NCI-H146 (cell line): ENCODE data around the gene DAPK1.
"Not testable (repeated sequence)": the region's sequence is repeated elsewhere in the genome, so short reads cannot be mapped to it uniquely, and the experiment has no call there.

Source experiments
- DNase-seq: peaks from one replicate; lab custom pipeline; 2025; lab: John Stamatoyannopoulos, UW

DAPK1 gene

DNA sequence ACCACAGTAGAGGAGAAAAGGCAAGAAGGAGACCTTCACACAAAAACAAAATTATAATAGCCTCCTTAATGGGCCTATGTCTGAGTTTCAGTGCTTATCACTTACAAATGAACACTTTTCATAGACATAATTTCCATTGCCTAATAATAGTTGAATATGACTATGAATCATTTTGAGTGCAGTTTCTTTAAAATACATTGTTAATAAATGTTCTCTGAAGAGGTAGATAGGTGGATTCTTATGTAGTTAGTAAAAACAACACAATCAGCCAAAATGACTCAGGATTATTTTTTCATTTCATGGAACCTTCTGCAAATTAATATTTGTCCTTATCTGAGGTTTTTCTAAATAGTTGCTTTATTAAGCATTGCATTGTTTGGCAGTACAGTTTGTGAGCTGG lies 45.6 kb downstream of the DAPK1 start:
- DNase-seq, result no peak

DNA sequence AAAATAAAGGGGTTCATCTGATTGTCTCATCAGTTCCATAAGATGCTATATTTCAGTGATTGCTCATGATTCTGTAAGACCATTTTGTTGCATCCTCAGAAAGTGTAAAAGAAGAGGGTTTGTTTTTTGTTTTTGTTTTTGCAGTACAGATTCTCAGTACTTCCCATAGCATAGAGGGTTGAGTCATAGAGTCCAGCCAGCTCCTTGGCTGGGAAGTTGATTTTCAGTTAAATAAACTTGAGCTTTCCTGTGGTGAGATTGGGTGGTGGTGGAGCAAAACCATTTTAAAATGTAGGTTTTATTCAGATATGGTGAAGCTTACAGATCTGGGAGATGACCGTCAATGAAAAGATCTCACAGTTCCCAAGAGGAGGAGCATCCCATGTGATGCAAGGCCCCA lies 48.2 kb downstream of the DAPK1 start:
- DNase-seq, result no peak

DNA sequence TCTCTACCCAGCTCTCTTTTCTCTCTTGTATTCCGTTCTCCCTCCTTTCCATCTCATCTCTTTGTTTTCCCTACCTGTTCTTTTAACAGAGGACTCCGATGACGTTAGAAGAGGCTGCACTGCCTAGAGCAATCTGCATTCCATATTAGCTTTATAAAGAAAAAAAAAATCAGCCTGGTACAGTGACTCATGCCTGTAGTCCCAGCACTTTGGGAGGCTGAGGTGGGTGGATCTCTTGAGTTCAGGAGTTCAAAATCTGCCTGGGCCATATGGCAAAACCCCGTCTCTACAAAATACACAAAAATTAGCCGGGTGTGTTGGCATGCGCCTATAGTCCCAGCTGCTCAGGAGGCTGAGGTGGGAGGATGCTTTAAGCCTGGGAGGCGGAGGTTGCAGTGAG lies 49.0 kb downstream of the DAPK1 start:
- no peak for DNase-seq

DNA sequence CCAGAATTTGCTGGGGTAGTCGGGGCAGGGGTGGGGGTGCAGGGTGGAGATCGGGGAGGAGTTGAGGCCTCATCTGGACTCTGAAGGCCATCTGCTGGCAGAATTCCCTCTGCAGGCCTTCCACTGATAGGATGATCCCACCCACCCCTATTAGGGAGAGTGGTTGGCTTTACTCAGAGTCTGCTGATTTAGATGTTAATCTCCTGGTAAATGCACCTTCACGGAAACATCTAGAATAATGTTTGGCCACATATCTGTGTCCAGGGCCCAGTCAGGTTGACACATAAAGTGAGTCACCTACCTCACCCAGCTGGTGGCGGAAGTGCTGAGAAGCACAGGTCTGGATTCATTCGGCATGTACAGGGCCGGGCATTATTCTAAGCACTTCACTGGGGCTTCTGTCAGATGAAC lies 50.0 kb downstream of the DAPK1 start:
- DNase-seq, result no peak

DNA sequence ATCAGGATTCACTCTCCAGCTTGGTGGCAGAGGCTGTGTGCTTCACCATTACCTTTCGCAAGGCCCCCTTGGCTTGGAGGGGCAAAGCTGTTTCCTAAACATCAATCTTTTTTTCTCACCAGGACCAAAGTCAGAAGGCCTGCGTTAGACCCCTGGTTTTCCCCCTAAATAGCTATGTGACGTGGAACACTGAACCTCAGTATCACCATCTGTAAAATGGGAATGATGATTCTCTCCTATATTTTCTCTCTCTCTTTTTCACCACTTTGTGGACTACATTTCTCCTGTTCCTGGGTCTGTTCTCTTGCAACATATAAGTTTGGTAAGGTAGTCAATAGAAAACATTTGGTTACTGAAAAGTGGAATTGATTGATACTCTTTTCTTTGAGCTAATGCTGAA lies 50.5 kb downstream of the DAPK1 start:
- no peak for DNase-seq

DNA sequence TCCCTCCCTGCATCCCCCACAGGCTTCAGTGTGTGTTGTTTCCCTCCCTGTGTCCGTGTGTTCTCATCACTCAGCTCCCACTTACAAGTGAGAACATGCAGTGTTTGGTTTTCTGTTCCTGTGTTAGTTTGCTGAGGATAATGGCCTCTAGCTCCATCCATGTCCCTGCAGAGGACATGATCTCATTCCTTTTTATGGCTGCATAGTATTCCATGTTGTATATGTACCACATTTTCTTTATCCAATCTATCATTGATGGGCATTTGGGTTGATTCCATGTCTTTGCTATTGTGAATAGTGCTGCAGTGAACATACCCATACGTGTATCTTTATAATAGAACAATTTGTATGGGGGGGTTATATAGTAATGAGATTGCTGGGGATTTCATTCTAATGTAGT lies 51.4 kb downstream of the DAPK1 start:
- DNase-seq, result not testable (repeated sequence)

DNA sequence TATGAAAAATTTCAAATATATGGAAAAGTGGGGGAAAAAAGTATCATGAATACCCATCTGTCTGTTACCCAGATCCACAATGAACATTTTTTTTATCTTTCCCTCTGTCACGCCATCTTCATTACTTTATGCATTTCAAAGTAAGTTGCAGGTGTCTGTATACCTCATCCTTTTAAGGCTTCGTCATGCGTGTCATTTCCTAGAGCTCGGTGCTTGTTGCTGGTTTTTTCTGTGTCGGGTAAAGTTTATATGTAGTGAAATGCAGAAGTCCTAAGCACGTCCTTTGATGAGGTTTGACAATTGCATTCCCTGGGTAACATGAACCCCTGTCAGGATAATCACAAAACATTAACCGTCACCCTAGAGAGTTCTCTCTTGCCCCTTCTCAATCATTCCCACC lies 52.1 kb downstream of the DAPK1 start:
- no peak for DNase-seq

DNA sequence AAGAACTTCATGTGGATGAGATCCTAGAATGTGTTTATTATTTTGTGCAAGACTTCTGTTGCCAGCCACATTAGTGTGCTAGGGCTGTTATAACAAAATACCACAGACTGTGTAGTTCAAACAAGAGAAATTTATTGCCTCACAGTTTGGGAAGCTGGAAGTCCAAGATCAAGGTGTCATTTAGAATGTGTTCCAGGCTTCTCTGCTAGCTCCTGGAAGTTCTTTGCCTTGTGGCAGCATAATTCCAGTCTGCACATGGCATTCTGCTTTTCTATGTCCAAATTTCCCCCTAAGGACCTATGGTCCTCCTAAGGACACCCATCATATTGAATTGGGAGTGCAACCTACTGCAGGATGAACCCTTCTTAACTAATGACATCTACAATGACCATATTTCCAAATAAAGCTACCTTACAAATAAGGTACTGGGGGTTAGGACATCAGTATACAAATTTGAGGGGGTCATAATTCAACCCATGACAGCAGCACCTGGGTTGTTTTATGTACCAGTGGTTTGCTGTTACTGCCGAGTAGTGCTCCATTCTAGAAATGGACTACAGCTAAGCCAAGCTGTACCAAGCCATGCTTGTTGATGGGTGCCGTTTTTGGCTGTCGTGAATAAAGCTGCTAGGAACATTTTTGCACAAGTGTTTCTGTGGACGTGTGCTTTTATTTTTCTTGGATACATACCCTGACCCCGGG lies 52.7 kb downstream of the DAPK1 start:
- DNase-seq, result no peak

DNA sequence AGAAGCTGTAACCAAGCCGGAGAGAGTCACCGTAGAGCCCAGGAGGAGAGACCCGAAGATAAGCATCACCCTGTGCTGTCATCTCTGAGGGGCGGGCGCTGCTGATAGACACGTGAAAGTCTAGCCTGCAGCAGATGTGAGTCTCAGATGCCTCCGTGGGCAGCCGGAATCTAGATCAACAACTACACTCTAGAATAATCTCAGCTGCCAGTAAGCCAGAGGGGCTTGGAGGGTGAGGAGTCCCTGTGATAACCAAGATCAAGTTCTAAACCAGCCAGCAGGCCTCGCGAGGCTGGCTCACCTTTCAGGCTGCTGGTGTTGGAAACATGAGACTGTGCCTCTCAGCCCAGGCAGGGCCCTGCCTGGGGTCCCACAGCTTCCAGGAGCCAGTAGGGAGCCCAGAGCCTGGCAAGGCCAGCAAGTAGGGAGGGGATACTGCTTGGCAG lies 54.1 kb downstream of the DAPK1 start:
- no peak for DNase-seq

DNA sequence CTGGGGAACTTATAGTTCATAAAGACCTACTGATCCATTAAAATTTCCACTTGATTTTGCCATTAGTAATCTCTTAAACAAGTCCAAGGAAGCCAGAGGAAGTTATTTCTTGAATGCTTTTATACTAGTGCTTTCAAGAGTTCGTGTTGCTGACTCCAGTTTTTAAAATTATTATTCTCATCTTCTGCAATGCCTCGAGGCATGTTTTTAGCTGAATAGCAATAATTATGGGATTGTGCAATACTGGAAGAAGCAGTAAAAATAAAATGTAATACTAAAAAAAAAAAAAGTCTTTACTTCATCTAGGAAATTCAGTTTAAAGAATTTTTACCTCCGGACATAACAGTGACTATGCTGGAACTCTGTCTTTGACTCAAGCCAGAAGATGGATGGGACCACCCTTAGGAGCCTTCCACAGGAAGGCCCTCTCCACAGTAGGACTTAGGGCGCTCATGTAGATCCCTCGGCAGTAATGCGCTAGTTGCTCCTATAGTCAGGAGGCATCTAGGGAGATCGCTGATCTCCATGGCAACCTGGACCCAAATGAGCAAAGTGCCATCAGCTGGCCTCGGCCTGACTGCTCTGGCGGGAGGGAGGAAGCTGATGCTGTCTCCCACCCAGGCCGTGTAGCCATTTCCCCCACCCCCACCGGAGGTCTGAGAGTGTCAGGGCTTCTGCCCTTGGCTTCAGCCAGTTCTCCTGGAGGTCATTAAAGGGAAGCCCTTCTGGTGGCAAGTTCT lies 56.7 kb downstream of the DAPK1 start:
- no peak for DNase-seq

DNA sequence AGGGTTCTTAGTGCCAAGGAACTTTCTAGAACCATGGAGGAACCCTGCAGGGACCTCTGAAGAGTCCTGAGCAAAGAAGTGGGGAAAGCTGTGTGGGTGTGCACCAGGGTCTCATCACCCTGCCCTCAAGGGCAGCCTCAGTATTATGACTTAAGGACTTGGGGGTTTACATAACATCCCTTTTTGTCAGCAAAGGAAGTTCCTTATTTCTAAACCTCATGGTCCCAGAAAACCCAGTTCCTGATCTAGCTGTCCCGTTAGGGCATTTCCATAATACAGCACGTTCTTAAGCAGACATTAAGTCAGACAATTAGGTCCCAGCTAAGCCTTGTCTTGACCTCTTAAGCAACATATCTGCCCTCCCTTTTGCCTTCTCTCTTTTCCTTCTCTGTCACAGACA lies 57.3 kb downstream of the DAPK1 start:
- no peak for DNase-seq

DNA sequence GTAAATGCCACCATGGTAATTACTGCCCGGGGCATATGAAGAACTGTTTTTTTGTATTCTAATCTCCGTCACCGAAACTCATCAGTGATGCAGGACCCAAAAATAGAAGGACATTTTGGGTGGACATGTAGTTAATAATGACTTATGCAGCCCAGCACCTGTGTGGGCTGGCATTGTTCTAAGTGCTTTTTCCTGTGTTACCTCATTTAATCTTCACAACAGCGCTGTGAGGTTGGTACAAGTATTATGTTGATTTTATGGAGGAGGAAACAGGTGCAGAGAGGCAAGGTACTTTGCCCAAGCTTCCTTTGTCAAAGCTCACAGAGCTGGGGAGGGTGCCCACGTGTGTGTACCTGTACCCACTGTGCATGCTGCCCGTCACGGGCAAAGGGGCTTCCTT lies 58.4 kb downstream of the DAPK1 start:
- no peak for DNase-seq

DNA sequence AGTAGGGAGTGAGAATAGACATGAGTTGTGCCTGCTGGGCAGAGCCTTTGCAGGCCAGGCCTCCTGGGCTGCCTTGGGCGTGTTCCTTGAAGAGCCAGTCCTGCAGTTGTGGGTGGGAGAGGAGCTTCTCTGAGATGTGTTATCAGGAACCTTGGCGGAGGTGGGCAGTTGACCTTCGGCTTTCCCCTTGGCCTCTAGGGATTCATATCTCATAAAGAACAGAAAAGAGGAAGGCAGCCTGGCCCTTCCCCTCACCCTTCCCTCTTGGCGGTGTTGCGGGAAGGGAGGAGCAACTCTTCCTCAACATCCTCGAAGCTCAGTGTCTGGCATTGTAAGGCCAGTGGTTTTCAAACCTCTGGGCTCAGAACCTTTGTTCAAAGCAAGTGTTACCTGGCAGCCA lies 59.2 kb downstream of the DAPK1 start:
- no peak for DNase-seq

DNA sequence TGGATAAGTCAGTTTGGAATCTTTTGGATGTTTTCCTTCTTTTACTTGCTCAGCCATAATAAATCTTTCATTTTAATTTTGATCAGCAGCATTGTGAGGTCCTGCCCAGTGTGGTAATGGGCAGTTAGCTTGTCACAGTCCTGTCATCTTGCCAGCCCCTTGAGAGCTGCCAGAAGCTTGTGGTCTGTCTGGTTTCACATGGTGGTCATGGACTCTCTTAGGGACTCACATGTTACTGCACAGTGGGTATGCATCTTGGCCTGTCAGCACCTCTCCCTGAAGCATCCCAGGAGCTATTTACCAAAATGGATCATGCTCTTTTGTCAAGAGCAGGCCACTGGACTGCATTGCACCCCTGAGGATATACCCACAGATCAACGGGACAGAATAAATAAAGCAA lies 60.3 kb downstream of the DAPK1 start:
- DNase-seq, result no peak

DNA sequence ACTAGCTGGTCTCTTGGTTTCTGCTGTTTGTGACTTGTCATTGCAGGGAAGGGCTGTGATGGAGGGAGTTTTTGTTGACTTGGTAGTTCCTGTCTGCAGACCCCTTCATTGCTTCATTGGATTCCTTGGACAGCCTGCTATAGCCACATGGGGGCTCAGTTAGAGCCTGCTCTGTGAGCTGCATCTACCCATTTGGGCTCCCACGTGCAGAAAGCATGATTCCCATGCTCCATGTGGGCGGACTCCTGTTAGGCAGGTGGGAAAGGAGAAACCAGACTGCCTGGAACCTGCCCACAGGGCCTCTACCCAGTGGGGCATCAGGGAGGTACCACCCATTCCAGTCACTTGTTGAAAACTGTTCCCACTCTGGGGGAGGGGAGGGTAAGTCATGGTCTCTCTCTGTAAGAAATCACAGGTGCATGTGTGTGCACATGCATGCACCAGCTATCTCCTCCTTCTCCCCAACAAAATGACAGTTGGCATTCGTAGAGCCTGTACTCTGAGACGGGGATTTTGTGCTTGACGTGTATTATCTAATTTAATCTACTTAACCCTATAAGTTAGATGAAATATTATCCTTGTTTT lies 61.0 kb downstream of the DAPK1 start:
- no peak for DNase-seq

DNA sequence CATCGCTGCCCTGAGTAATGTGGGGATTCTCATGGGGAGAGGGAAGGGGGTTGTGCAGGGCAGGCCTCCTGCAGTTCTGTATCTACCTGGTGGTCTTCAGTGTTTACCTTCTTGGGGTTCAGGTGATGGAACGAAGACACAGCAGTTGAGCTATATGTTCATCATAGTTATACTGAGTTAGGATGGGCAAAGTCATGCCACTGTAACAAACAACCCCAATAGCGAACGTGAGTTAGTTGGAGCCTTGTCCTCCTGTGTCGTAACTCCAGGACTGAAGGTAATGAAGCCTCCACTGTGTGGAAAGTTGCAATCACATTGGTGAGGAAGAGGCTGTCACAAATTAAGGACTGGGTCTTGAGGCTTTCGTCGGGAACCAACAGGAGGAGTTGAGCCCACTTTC lies 64.4 kb downstream of the DAPK1 start:
- DNase-seq, result no peak

DNA sequence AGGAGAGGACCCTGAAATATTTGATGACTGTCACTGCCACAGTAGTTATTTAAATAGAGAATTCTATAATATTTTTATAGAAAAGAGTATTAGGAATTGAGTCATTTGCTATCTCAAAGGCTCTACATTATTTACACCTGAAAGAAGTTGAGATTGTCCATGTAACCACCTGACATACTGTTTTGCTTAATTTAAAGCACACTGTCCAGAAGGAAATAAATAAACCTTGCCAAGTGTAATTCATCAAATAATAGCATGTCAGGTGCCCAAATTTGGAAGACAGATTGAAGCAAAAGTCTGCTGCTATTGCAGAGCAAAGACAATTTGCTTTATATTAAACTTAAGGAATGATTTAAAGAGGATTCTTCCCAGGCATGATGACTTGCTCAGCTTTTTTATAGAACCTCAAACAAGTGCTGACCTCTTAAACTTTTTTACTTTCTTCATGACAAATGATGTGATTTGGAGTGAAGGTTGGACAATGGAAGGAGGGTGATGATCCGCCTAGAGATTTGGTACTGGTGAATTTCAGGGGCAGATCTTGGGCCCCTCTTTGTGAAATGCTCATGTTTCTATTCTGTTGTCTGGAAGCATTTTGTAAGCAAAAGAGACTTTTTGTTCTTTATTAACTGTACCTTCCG lies 65.0 kb downstream of the DAPK1 start:
- DNase-seq, result no peak

DNA sequence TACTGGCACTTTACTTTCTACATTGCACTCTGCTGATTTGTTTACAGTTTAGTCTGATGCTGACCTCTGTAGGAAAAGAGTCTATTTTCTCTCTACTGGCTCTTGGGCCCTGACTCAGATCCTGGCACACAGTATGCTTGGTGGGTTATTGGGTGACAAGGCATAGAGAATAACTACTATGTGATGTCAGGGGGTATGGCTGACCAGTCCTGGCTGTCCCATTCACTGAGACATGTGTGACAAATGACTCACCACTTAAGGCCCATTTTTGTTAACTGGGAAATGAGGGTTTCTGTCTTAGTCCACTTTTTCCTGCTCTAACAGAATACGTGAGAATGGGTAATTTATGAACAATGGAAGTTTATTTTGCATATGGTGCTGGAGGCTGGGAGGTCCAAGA lies 66.4 kb downstream of the DAPK1 start:
- no peak for DNase-seq

DNA sequence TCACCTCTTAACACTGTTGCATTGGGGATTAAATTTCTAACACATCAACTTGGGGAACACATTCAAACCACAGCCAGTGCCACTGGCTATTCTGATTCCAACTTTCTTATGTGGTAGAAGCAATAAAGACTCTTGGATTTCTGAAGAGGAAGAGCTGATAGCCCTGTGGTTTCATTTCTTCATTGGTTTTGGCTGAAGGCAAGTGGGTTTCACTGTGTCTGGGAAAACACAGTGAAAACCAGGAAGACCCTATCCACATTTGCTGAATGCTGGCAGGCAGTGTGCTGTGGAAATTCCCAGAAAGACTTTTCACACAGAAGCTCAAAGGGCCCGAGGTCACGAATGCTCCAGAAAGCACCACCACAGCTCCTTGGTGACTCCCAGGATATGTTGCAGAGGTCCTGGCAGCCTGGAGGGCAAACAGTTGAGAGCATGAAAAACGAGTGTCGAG lies 67.1 kb downstream of the DAPK1 start:
- no peak for DNase-seq

DNA sequence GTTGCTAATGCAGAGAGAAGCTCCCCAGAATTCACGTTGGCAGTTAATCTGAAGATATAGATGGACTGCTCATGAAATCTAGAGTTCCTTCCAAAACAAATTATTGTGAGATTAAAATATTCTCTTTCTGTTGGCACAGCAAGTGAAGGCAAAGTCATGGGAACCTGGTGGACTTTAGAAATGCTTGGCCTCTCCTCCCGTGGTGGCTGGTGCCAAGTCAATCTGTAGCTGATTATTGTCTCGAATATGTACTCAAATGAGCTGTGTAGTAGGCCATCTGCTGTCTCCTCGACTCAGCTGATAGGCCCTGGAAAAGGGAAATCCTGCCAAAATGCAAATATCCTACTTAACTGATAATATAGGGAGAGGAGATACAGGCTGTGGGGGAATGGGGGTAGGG lies 69.3 kb downstream of the DAPK1 start:
- no peak for DNase-seq

DNA sequence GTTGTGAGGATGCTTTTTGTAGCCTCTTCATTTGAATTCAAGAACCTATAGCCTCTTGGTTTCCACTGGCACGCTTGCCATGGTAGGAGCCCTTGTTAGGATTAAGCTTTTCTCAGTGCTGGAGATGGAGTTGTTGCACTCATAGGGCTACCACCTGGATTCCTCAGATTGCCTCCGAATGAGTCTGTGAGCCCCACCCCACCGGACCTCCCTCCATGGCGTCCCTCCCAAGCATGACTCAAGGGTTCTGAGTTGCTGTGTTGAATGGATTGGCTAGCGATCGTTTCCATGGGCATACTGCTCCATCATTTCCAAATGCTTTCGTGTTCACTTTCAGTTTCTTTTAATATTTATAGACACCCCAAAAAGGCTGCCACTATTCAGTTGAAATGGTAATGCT lies 69.9 kb downstream of the DAPK1 start:
- DNase-seq, result no peak

DNA sequence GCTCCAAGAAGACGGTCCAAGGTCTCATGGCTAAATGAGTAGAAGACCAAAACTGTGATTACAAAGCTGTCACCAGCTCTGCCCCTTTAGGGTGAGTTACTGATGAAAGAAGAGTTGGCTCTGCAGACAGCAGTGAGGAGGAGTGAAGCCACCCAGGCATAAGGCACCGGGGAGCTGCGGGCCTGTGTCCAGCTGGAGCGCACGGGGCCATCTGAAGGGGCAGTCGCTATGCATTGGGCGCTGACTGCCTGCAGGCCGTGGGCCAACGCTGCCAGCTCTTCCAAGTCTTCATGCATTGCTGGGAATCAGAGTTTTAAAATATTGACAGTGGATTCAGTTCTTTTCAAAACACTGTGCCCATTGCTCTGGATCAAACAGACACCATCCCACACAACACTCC lies 70.3 kb downstream of the DAPK1 start:
- no peak for DNase-seq

DNA sequence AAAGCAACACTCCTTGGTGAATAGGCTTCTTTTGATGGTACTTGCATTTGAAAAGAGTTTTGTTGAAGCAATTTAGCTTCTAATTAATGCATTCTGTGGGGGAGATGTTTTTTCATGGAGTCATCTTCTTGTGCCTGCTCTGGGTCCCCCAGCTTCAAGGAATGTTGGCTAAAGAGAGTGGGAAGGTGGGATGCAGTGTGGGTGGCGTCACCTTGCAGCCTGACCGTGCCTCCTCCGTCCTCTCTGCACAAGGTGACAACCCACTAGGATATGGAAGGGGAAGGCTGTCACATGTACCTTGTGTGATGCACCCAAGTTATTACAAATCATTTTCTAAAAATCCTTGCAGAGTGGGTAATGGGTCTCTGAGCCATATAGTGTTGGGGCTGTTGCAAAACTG lies 70.7 kb downstream of the DAPK1 start:
- DNase-seq, result no peak
